ENCODE measurements around the gene PARP16.

PARP16 gene

GRCh38 chr15:65286069-65286703 is 497 bp downstream of the PARP16 start:
- TF ChIP-seq CTCF (IDR thresholded peaks at IDR 0.05): no peak

GRCh38 chr15:65285291-65286068 is 1.2 kb downstream of the PARP16 start:
- TF ChIP-seq CTCF (IDR thresholded peaks at IDR 0.05): no peak

GRCh38 chr15:65278480-65278879 is 8.2 kb downstream of the PARP16 start:
- TF ChIP-seq CTCF (IDR thresholded peaks at IDR 0.05): no peak

GRCh38 chr15:65277015-65277414 is 9.7 kb downstream of the PARP16 start:
- no peak for TF ChIP-seq CTCF (IDR thresholded peaks at IDR 0.05)

- no peak for TF ChIP-seq CTCF (IDR thresholded peaks at IDR 0.05)
Observed at GRCh38 chr15:65275728-65276126, 11.0 kb downstream of the PARP16 start.

GRCh38 chr15:65275104-65275727 is 11.5 kb downstream of the PARP16 start:
- no peak for TF ChIP-seq CTCF (IDR thresholded peaks at IDR 0.05)

- TF ChIP-seq CTCF (IDR thresholded peaks at IDR 0.05): peak; percentile 81
Observed at GRCh38 chr15:65270811-65271545, 15.7 kb downstream of the PARP16 start.
